Aorta (tissue), 5 donors: ENCODE data around the gene P2RX5. TPM values are rescaled to one million over a fixed set of nuclear protein-coding genes. Genes with fewer than 3 reads are reported as not detected.
"Not testable (repeated sequence)": the region's sequence is repeated elsewhere in the genome, so short reads cannot be mapped to it uniquely, and the experiment has no call there.

Experiments used
- ATAC-seq: fragments of 200-7000 bp; cut with Tn5 transposase; one replicate; pipeline ENCODE4 v1.9.1; 2022; ENCODE audit warnings: moderate library complexity; ENCODE audit not compliant: low FRiP score
- DNase-seq, 2 donors: peaks; one replicate each; pipeline ENCODE4 v3.0.0-alpha.2; 2020
- H3K27ac ChIP-seq, 2 donors: one replicate each; pipeline ENCODE4 v1.5.1; 2013; ENCODE audit warnings: low read length in 2 of 2, mild to moderate bottlenecking in 2 of 2, moderate library complexity in 2 of 2, control low read depth in 1 of 2, inconsistent platforms in 1 of 2, low read depth in 1 of 2
- H3K27me3 ChIP-seq, 2 donors: one replicate each; pipeline ENCODE4 v1.6.1; 2013; ENCODE audit warnings: control low read depth in 1 of 2, low read length in 1 of 2, mild to moderate bottlenecking in 1 of 2, moderate library complexity in 1 of 2; ENCODE audit not compliant: insufficient read depth in 2 of 2, control insufficient read depth in 1 of 2
- H3K36me3 ChIP-seq, 2 donors: one replicate each; pipeline ENCODE4 v1.6.1; 2013; ENCODE audit warnings: control low read depth in 1 of 2, low read length in 1 of 2, mild to moderate bottlenecking in 1 of 2; ENCODE audit not compliant: insufficient read depth in 2 of 2, control insufficient read depth in 1 of 2
- H3K4me1 ChIP-seq, 2 donors: one replicate each; pipeline ENCODE4 v1.6.1; 2013; ENCODE audit warnings: low read length in 2 of 2, control low read depth in 1 of 2, mild to moderate bottlenecking in 1 of 2, moderate library complexity in 1 of 2; ENCODE audit not compliant: insufficient read depth in 2 of 2, control insufficient read depth in 1 of 2
- H3K4me3 ChIP-seq, 2 donors: one replicate each; pipeline ENCODE4 v1.5.1; 2013; ENCODE audit warnings: low read length in 2 of 2, control low read depth in 1 of 2, mild to moderate bottlenecking in 1 of 2
- H3K9me3 ChIP-seq: one replicate; pipeline ENCODE4 v1.6.1; 2013; ENCODE audit warnings: mild to moderate bottlenecking, low read length; ENCODE audit not compliant: control insufficient read depth
- WGBS, 2 donors: extraction: QIAGEN DNeasy Blood & Tissue Kit; methylation state at CpG; one replicate each; pipeline ENCODE4 v1.1.7; 2013; 5-methylcytosine and 5-hydroxymethylcytosine counted together
- intact Hi-C, 2 donors: fragments of 100-400 bp; cut with DNase I; formaldehyde crosslinking; loops; one replicate each; pipeline versions ENCODE4 v1.14.2 to v1.15.0; 2022
- long read RNA-seq, 2 donors: library from polyadenylated mRNA; unstranded; transcript quantifications; one replicate each; pipeline ENCODE4 v2.0.0, GENCODE V29; 2020 to 2021
- polyA plus RNA-seq, 2 donors: library from polyadenylated mRNA; stranded (reverse); fragments of 200-250 nt; gene quantifications; one replicate each; pipeline ENCODE4 v1.2.3, GENCODE V29; 2013
- total RNA-seq, 2 donors: library from RNA; stranded (reverse); fragmentation: NEBNext Ultra II Directional; extraction: Animal tissue kit (Norgen Biotek cat#: 25700); gene quantifications; one replicate each; pipeline ENCODE4 v1.2.1, GENCODE V29; 2021
- donor health status: healthy with polysubstance abuse.
- donor health status: Bipolar disorder and iron deficiency.
- donor health status: DM: no; HTN: no; CAD: no.
- donor health status: DM: no; HTN: no; CAD: no.
- donor health status: DM: yes; HTN: yes; CAD: no.

The P2RX5 gene
- total RNA-seq, result 1 to 10 TPM; 1.0 to 1.3 TPM
- polyA plus RNA-seq, result 1 to 10 TPM in 1 of 2 donors, under 1 TPM in 1; 0.61 to 4.9 TPM
- long read RNA-seq, donor 1, partial matches to known transcripts, result 0 of 1 reads
- long read RNA-seq, donor 1, other reads (novel, unspliced or antisense), result 0 of 1 reads
- long read RNA-seq, donor 2, result 0 reads

DNA sequence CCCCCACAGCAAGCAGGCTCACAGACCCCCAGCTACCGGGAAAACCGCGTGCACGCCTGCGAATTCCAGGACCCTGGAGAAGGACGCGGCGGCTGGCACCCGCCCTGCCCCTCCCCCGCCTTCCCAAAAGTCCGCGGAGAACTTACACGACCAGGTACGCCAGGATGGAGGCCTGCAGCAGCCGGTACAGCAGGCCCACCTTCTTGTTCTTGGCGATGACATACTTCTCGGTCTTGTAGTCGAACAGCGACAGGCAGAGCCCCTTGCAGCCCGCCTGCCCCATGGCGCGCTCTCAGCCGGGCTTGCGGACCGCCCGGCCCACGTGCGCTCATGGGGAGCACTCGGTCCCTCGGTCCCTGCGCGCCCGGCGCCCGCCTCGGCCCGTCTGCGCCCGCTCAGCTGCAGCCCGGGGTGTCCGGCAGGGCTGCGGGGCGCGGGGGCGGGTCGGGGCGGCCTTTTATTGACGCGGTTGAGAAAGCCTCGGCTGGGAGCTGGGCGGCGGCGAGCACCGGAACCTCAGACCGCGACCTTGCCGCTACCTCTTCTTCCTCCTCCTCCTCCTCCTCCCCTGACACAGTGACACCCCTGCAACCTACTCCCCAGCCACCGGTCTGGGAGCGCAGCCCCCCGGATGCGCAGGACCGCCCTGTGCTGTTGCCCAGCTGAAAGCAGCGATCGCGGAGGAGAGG, at the start of gene P2RX5:
Gene P2RX5, minus strand, starts transcription at position 433 of the 689 bp plus-strand sequence. Its CDS starts 150 bp downstream, at position 283.
- WGBS, 2 donors, result 1% methylated on average over 55 to 65 of the region's 65 CpGs
- ATAC-seq (peak; percentile 47), DNase-seq (peak in 1 of 2 donors; percentile 78)
- Histone ChIP-seq H3K27me3 (no peaks in the 10 kb centered on the region), H3K4me3 (peak within 1 kb of the TSS in 1 of 2 donors; percentile 26), H3K36me3 (no peaks in the 10 kb centered on the region), H3K9me3 (peaks cover 3% of the 10 kb centered on the region), H3K4me1 (no peaks in the 10 kb centered on the region), H3K27ac (no peak within 1 kb of the TSS)
- intact Hi-C loops, result no loop called here

DNA sequence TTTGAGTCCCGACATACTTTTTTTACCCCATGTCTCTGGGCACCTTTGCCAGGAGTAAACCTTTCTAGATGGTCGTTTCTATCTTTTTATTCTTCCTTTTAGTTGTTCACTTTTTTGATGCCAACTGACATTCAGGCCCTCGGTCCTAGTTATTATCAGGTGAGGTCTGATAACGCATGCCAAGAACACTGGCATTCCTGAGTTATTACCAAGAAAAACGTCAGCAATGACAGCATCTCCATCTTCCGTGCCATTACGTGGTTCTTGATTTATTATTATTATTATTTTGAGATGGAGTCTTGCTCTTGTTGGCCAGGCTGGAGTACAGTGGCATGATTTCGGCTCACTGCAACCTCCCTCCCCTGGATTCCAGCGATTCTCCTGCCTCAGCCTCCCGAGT, 49.1 kb upstream of the P2RX5 start:
- no peaks in the 10 kb centered on the region for H3K9me3 ChIP-seq
- H3K27ac ChIP-seq, result no peak overlapping the region
- no peaks in the 10 kb centered on the region for H3K4me1 ChIP-seq
- ATAC-seq, result no peak
- no peaks in the 10 kb centered on the region for H3K27me3 ChIP-seq
- 49 to 52% methylated on average over 10 of the region's 10 CpGs for WGBS, 2 donors
- no peaks in the 10 kb centered on the region for H3K36me3 ChIP-seq
- no peak for DNase-seq
- no peak overlapping the region for H3K4me3 ChIP-seq
- intact Hi-C loops, result no loop called here

DNA sequence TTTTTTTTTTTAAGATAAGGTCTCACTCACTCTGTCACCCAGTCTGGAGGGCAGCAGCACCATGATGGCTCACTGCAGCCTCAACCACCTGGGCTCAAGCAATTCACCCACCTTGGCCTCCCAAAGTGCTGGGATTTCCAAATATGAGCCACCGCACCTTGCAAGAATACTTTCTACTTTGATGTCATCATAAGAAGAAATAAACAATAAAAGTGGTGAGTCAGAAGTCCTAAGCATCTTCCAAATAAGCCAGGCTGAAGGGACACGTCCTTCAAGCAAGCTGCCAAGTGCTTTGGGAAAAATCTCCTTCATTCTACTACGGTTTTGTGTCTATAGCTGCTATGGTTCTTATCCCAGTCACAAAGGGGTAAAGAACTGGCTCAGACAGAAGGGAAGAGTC, 48.1 kb upstream of the P2RX5 start:
- no peaks in the 10 kb centered on the region for H3K36me3 ChIP-seq
- WGBS, 2 donors, result 57 to 69% methylated on average over 3 of the region's 3 CpGs
- no peak overlapping the region for H3K27ac ChIP-seq
- H3K4me3 ChIP-seq, result no peak overlapping the region
- ATAC-seq (no peak), DNase-seq (no peak)
- H3K9me3 ChIP-seq, result no peaks in the 10 kb centered on the region
- intact Hi-C loops, result no loop called here
- no peaks in the 10 kb centered on the region for H3K27me3 ChIP-seq
- H3K4me1 ChIP-seq, result no peaks in the 10 kb centered on the region

GRCh38 chr17:3740611-3741073, 44.7 kb upstream of the P2RX5 start:
- no peaks in the 10 kb centered on the region for H3K27me3 ChIP-seq
- WGBS, 2 donors, result 57 to 58% methylated on average over 14 of the region's 14 CpGs

GRCh38 chr17:3739422-3740124, 43.6 kb upstream of the P2RX5 start:
- ATAC-seq (no peak), DNase-seq (no peak)
- Histone ChIP-seq H3K4me1 (no peaks in the 10 kb centered on the region), H3K27me3 (no peaks in the 10 kb centered on the region), H3K27ac (no peak overlapping the region), H3K9me3 (no peaks in the 10 kb centered on the region), H3K4me3 (no peak overlapping the region), H3K36me3 (no peaks in the 10 kb centered on the region)
- WGBS, 2 donors, result 81 to 84% methylated on average over 15 to 16 of the region's 16 CpGs
- intact Hi-C loops, result loop anchor here (5.0 to 10.0 kb wide), 2 partner anchors 105 to 268 kb away; partner anchors contain the start of gene NCBP3 (in 1 of the 2)

More at GRCh38 chr17:3740611-3741073, 44.7 kb upstream of the P2RX5 start:
- intact Hi-C loops, result no loop called here
- Histone ChIP-seq H3K27ac (no peak overlapping the region), H3K9me3 (no peaks in the 10 kb centered on the region), H3K4me3 (no peak overlapping the region), H3K36me3 (no peaks in the 10 kb centered on the region), H3K4me1 (no peaks in the 10 kb centered on the region)
- ATAC-seq, result no peak
- no peak for DNase-seq

- no peaks in the 10 kb centered on the region for H3K4me1 ChIP-seq
- no peak overlapping the region for H3K27ac ChIP-seq
- H3K4me3 ChIP-seq, result no peak overlapping the region
- WGBS, 2 donors, result 58 to 62% methylated on average over 16 of the region's 16 CpGs
- DNase-seq (no peak), ATAC-seq (no peak)
- H3K9me3 ChIP-seq, result no peaks in the 10 kb centered on the region
- no peaks in the 10 kb centered on the region for H3K36me3 ChIP-seq
- intact Hi-C loops, result loop anchor here (5.0 to 10.0 kb wide), 2 partner anchors 106 to 269 kb away; partner anchors contain the start of gene NCBP3 (in 1 of the 2)
- no peaks in the 10 kb centered on the region for H3K27me3 ChIP-seq
Observed at GRCh38 chr17:3738562-3739295, 42.8 kb upstream of the P2RX5 start.

- no peak overlapping the region for H3K4me3 ChIP-seq
- DNase-seq (no peak), ATAC-seq (no peak)
- intact Hi-C loops, result loop anchor here (5.0 to 10.0 kb wide), 2 partner anchors 109 to 272 kb away; partner anchors contain the start of gene NCBP3 (in 1 of the 2)
- no peaks in the 10 kb centered on the region for H3K4me1 ChIP-seq
- no peaks in the 10 kb centered on the region for H3K9me3 ChIP-seq
- WGBS, 2 donors, result 72 to 75% methylated on average over 8 of the region's 8 CpGs
- no peaks in the 10 kb centered on the region for H3K27me3 ChIP-seq
- no peak overlapping the region for H3K27ac ChIP-seq
- no peaks in the 10 kb centered on the region for H3K36me3 ChIP-seq
Observed at GRCh38 chr17:3735515-3735914, 39.6 kb upstream of the P2RX5 start.

- 92 to 93% methylated on average over 10 of the region's 10 CpGs for WGBS, 2 donors
- not testable (repeated sequence) for H3K4me3 ChIP-seq, H3K9me3 ChIP-seq, H3K27me3 ChIP-seq, H3K4me1 ChIP-seq, H3K36me3 ChIP-seq, H3K27ac ChIP-seq, DNase-seq, ATAC-seq
- intact Hi-C loops, result loop anchor here (5.0 to 10.0 kb wide), 2 partner anchors 110 to 272 kb away; partner anchors contain the start of gene NCBP3 (in 1 of the 2)
Observed at GRCh38 chr17:3734911-3735276, 38.9 kb upstream of the P2RX5 start.
